NOMO-1 treated with DMSO at 0.1 percent for 48 hours (cell line): ENCODE results near the gene LDB2.
"Not testable (repeated sequence)": the region's sequence is repeated elsewhere in the genome, so short reads cannot be mapped to it uniquely, and the experiment has no call there.

ENCODE experiments used
- DNase-seq: peaks from one replicate; lab custom pipeline; 2025; ENCODE audit not compliant: unreplicated experiment; lab: John Stamatoyannopoulos, UW

LDB2 gene

DNA sequence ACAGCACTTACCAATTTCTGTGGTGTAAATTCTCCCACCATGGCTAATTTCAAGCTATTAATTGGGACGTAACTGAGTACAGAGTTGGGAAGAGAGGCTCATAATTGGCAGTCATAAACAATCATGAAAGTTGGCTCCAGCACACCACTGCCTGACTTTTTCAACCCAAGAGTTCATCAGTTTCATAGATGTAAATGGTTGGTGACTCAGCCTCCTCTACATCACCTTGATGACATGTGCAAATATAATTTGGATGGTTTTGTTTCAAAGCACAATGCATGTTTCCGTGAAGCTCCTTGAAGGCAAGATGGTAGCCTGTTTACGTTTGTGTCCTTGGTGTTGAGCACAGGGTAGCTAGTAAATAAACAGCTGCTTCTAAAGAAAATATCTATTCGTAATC is 235.1 kb downstream of the LDB2 start:
- DNase-seq: no peak

DNA sequence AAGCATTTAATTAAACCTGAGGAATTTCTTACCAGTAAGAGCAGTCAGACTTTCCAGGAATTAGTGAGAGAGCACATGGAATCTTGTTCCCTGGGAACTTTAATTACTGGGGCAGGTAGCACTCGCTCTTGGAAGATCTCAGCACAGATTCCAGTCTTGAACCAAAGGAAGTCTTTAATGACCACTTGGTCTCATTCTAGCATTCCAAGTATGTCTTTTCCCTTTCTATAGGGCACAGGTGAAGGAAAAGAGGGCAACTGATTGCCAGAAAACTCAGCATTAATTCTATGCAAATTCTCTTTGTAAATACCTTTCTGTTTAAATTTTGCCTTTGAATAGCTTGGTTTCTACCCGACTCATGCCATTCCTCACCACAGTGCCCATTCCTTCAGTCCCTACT is 236.6 kb downstream of the LDB2 start:
- DNase-seq: no peak

DNA sequence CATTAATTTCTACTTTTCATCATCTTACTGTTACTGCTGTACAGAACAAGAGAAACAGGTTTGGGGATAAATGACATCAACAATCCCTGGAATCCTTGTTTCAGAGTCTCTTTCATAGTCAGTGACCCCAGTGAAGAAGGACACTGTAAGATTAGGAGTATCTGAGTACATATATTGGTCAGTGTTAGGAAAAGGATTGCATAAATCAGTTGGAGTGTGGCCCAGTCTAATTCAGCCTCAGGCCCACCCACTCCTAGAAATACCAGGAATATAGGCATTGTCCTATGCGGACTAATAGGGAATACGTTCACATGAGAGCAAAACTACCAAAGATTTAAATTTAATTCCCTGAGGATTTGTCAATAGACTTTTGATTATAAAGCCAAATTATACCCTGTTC is 237.8 kb downstream of the LDB2 start:
- DNase-seq: no peak

DNA sequence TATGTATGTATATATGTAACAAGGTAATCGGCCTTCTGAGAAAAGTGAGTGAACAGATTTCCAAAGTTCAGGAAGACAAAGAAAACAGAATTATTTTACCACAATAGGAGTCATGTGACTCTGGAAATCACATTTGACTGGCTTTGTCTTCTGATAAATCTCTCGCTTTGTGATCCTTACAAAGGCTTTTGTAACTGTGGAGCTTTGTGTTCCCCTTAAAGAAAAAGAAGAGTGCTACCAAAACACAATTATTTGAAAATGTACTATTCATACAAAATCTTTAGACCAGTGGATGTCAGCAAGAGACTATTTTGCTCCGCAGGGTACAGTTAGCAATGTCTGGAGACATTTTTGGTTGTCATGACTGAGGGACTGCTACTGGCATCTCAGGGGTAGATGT is 238.8 kb downstream of the LDB2 start:
- DNase-seq: no peak

- DNase-seq: no peak
Measured at GRCh38 chr4:16659079-16659478, 239.4 kb downstream of the LDB2 start.

- DNase-seq: no peak
Measured at GRCh38 chr4:16658183-16658582, 240.3 kb downstream of the LDB2 start.

- DNase-seq: no peak
Measured at GRCh38 chr4:16655111-16655510, 243.3 kb downstream of the LDB2 start.

- no peak for DNase-seq
Measured at GRCh38 chr4:16652732-16653305, 245.6 kb downstream of the LDB2 start.

GRCh38 chr4:16646459-16646858 is 252.0 kb downstream of the LDB2 start:
- no peak for DNase-seq

DNA sequence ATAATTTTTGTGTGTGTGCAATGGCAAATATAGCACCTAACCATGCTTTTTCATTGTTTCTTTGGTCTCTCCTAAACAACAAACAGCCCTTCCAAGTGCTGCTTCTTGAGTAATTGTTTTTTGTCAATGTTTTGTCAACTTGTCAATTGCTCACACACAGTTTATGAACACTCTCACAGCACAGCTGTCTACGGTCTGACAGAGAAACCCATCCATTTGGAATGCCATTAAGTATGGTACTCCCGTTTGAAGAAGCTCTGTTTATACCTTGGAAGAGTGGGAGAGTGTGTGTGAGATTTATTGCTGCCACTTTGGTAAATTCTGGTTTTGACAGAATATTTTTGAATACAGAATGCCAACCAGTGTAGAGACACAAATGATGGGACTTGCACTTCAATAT is 254.6 kb downstream of the LDB2 start:
- DNase-seq: no peak

GRCh38 chr4:16642897-16643296 is 255.5 kb downstream of the LDB2 start:
- no peak for DNase-seq

- DNase-seq: no peak
Measured at GRCh38 chr4:16641971-16642370, 256.5 kb downstream of the LDB2 start.

GRCh38 chr4:16636912-16637630 is 261.4 kb downstream of the LDB2 start:
- no peak for DNase-seq

DNA sequence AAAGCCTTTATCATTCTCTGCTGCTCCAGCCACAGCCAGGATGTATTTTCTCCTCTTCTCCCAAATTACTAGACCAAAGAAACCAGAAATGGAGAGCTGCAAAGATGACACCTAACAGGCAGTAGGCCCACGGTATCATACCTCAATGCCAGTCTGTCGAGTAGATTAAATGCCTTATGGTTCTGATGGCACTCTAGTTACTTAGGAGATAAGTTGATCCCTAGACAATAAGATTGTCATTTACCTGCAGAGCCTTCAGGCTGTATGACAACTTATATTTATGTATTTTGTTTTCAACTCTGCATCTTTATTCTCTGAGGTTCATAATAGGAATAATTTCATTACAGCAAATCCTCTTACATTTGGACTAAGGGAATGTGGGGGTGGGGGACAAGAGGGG is 262.1 kb downstream of the LDB2 start:
- no peak for DNase-seq

GRCh38 chr4:16629274-16629673 is 269.2 kb downstream of the LDB2 start:
- DNase-seq: not testable (repeated sequence)

DNA sequence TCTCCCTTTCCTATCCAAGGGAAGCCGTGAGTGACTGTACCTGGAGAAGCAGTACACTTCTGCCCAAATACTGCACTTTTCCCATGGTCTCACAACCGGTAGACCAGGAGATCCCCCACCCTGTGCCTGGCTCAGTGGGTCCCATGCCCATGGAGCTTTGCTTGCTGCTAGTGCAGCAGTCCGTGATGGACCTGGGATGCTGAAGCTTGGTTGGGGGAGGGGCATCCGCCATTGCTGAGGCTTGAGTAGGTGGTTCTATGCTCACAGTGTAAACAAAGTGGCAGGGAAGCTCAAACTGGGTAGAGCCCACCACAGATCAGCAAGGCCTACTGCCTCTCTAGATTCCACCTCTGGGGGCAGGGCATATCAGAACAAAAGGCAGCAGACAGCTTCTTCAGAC is 269.6 kb downstream of the LDB2 start:
- DNase-seq: not testable (repeated sequence)

GRCh38 chr4:16627999-16628398 is 270.4 kb downstream of the LDB2 start:
- no peak for DNase-seq

GRCh38 chr4:16626945-16627344 is 271.5 kb downstream of the LDB2 start:
- no peak for DNase-seq

DNA sequence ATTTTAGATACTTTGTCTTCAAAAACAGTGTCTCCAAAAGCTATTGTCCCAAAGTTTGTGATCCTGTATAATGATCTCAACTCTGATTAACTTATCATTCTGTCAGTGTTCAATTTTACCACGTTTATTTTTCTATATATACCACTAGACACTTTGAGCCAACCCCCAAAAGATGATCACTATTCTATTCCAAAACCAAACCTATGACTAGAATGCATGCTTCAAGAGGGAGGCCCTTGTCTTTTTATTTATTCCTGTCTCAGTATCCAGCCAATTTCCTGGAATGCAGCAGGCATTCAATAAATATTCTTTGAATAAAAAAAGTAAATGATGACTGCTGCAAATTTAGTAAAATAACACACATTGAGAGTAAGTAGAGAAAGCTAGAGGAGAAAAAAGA is 275.6 kb downstream of the LDB2 start:
- no peak for DNase-seq

- DNase-seq: no peak
Measured at GRCh38 chr4:16617435-16617834, 281.0 kb downstream of the LDB2 start.

GRCh38 chr4:16617011-16617410 is 281.4 kb downstream of the LDB2 start:
- no peak for DNase-seq

GRCh38 chr4:16609170-16609758 is 289.2 kb downstream of the LDB2 start:
- no peak for DNase-seq
